RPMI7951 (cell line): ENCODE results near the gene PNMA8C. TPM values are rescaled to one million over a fixed set of nuclear protein-coding genes. Genes with fewer than 3 reads are reported as not detected.
"Not testable (repeated sequence)": the region's sequence is repeated elsewhere in the genome, so short reads cannot be mapped to it uniquely, and the experiment has no call there.

ENCODE experiments used
- DNase-seq: peaks from one replicate; pipeline ENCODE4 v3.0.0-alpha.2; 2012; ENCODE audit warnings: low read depth
- total RNA-seq: library from RNA; depleted of rRNA; stranded (reverse); fragments of >200 nt; shearing (Covaris generic); gene quantifications from 2 replicates; pipeline ENCODE4 v1.2.3, GENCODE V29; 2014

The PNMA8C gene
- total RNA-seq, 1 experiment from 2014 or later, result not detected

DNA sequence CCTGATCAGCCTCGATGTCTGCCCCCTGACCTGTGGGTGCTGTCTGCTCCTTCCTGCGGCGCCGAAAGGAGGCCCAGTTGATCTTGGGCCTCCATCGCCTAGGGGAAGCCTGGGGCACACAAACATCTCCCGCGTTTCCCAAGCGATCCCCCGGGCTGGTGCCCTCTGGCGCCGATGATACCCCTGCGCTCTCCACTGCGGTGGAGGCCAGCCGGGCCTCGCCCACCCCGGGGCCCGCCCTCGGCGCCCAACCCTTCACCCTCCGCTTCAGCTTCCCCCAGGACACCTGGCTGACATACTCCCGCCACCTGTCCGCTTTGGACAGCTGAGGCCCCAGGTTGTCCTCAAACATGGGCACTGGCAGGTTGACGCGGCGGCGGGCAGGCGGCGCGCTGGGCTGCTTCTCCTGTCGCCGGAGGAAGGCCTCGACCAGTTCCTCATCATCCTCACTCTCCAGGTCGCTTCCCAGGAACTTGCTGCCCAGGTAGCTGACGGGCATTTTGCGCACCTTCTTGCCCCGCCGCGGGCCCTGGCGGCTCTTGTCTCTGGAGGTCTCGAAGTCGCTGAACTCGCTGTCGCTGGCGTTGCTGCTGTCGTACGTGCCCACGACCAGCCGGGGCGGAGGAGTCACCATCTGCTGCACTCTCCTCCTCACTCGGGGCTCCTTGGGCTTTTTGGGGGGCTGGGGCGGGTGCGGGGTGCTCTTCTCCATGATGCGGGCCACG is 16.6 kb downstream of the PNMA8C start:
- no peak for DNase-seq

DNA sequence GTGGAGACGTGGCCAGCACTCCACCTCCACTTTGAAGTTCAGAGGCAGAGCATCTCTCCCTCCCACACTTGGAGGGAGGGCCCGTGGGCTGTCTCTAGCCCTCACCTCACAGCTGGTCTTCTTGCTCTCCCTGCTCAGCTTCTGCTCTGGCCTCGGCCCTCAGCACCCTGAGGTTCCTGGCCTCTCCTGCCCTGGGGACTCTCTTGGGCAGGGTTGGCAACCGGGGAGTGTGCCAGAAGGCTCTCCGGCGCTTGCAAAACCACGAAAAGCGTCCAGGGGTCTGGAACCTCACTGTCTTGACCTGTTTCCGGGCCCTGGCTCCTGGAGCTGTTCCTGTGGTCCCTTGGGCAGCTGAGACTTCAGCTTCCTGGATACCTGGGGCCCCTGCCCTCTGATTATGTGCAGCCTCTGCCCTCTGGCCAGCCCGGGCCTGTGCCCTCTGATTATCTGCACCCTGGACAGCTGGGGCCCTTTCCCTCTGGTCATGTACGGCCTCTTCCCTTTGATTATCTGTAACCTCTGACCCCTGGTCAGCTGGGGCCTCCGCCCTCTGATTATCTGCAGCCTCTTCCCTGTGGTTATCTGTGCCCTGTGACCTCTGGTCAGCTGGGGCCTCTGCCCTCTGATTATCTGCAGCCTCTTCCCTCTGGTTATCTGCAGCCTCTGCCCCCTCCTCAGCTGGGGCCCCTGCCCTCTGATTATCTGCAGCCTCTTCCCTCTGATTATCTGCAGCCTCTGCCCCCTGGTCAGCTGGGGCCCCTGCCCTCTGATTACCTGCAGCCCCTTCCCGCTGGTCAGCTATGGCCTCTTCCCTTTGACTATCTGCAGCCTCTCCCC is 17.4 kb downstream of the PNMA8C start:
- DNase-seq, result no peak

DNA sequence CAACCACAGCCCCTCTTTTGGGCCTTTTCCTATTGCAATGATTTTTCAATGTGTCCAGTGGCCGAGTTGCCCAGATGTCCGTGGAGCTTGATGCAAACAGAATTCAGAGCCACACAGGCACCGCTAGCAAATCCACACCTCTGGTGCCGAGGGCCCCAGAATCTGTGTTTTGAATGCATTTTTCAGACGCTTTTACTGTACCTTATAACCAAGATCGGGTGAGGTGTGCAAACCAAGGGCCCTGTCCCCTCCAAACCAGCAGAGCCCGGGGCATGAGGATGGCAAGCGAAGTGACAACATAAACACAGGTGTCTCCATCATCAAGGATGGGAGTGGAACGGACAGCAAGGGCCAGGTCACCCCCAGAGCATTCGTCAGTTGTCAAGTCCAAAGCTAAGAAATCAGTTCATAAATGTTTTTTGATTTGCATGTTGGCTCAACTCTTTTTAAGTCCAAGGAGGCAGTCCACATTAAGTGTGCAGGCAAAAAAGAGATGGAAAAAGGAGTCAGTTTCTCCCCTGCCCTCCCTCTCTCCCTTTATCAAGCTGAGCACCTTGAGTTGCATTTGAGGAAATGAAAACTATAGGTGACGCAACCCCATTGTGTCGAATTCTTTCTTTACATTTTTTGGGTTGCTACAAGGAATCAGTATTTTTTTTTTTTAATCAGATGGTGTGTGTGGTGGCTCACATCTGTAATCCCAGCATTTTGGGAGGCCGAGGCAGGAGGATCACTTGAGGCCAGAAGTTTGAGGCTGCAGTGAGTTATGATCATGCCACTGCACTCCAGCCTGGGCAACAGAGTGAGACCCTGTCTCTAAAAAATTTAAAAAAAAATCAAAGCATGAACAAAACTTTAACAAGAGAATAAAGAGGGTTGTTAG is 18.3 kb downstream of the PNMA8C start:
- no peak for DNase-seq

DNA sequence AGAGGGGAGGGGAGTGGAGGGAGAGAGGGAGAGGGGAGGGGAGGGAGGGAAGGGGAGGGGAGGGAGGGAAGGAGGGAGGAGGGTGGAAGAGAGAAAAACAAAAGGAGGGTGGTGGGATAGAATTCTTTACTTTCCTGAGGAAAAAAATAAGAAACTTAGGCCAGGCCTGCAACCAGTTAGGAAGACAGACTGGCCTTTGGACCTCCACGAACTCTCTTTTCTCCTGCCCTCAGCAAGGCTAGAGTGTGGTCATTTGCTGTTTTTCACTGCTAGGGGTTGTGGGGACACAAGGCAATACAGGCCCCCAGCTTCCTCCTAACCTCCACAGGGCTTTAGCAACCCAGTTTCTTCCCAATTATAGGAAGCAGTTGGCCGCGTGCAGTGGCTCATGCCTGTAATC is 19.5 kb downstream of the PNMA8C start:
- no peak for DNase-seq

DNA sequence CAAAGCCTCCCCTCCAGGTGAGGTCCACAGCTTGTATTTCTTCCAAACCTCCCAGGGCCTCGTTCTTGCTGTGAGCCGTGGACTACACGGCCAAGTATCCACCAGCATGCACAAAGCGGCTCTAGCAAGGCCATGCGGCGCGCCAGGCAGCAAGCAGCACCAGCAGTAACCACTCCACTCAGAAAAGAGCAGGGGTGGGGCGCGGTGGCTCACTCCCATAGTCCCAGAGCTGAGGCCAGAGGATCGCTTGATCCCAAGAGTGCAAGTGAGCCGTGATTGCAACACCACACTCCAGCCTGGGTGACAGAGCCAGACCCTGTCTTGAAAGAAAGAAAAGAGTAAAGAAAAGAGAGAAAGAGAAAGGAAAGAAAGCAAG is 20.1 kb downstream of the PNMA8C start:
- DNase-seq, result no peak

DNA sequence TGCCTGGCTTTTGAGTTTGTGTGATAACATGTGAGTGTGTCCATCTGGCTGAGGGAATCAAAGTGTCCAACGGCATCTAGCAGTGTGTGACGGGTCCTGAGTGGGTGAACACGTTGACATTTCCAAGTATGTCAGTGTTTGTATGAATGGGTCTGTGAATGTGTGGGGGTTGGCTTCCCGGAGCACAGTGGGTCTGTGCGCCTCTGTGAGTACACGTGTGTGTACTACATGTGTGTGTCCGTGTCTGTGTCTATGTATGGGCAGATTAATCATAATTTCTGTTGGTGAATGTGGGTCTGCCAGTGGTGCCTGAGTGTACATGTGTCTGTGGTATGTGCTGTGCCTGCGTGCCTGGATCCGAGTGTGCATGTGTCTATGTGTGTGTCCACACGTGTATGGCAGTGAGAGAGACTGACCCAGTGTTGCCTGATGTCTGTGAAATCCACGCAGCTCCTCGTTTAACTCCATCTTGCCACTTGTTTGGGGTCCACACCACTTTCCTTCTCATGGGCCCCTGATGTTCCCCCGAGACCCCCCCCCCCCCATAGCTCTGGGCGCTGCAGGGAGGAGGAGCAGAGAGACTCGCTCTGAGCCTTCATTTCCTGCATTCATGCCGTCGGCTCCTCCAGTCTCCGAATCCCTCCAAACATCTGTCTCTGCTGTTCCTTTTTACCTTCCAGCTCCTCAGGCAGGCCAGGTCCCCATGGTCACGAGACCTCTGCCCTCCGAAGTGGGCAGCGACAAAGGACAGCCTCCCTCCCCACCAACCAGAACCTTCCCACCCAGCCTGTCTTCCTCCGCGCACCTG is 20.7 kb downstream of the PNMA8C start:
- DNase-seq, result no peak

DNA sequence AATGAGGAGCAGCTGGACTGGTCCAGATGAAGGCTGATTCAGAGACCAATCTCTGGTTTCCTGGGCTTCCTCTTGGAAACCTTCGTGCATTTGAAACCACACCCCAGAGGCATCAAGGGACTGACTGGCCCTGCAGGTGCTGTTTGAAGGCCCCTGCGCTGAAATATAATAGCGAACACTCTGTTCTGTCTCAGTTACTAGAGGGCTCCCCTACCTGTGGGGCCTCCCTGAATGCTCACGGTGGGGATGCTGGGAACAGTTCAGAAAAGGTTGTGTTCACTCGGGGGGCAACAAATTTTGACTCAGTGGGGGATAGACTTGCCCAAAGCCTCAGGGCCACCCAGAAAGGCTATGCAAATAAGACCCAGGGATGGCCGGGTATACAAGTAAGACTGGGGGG is 21.8 kb downstream of the PNMA8C start:
- no peak for DNase-seq

DNA sequence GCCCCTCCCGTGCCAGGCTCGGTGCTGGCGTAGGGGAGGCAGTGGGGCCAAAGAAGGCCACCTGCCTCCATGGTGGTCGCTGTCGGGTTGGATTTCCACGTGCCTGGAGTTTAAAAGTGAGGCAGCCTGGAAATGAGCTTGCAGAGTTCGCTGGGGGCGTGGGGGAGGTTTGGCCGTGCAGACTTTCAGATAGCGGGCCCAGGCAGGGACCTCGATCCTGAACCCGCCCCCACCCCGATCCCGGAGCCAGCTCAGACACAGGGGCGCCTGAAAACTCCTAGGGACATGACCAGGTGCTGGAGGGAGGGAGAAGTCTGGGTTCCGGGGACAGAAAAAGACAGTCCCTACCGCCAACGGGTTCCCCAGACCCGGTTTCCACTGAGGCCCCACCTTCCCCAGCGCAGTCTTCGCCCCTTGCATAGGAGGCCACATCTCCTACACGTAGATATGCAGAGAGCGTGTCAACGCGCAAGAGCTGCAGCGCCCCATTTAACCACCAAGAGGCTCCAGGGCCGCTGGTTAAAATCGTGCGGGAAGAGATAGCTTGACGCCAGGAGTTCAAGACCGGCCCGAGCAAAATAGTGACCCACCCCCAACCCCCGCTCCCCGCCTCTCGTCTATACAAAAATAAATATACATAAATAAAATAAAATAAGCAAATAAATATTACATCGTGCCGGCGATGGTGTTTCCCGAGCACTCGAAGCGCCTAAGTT is 23.8 kb downstream of the PNMA8C start:
- no peak for DNase-seq

DNA sequence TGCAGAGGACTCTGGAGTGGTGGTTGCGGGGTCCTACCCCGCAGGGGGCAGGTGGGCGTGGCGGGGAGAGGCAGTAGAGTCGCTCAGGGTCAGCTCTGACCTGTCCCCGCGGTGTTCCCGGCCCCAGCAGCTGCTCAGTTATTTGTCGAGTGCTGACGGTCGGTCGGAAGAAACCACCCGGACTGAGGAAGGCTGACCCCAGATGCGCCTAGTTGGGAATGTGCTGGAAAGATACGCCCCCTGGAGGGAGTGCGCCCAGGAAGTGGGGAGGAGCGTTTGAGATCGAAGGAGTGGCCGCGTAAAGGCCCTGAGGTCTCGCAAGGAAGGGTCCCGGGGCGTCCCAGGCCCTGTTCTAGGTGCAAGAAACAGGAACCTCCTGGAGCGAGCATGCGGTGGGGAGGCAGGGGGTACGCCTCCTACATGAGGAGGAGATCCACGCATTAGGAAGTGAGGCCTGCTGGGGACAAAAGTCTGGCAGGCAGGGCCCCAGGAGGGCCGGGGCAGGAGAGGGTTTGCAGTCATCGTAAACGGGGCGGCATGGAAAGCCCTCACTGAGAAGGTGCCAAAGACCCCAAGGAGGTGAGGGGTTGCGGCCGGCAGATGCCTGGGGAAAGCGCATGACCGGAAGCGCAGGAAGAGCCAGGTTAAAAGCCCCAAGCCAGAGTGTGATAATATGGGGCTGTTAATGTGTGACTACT is 24.5 kb downstream of the PNMA8C start:
- DNase-seq, result no peak

DNA sequence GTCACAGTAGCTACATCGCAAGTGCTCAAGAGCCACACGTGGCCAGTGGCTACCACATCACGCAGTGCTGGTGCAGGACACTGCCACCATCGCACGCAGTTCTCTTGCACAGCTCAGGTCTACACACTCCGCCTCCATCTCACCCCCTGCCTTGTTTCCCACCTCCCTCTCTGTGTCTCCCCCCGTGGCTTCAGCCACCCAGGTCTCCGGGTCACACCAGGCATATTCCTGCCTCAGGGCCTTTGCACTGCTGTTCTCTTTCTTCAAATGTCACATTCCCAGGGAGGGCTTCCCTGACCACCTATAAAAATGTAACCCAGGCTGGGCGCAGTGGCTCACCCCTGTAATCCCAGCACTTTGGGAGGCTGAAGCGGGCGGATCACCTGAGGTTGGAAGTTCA is 26.0 kb downstream of the PNMA8C start:
- no peak for DNase-seq

DNA sequence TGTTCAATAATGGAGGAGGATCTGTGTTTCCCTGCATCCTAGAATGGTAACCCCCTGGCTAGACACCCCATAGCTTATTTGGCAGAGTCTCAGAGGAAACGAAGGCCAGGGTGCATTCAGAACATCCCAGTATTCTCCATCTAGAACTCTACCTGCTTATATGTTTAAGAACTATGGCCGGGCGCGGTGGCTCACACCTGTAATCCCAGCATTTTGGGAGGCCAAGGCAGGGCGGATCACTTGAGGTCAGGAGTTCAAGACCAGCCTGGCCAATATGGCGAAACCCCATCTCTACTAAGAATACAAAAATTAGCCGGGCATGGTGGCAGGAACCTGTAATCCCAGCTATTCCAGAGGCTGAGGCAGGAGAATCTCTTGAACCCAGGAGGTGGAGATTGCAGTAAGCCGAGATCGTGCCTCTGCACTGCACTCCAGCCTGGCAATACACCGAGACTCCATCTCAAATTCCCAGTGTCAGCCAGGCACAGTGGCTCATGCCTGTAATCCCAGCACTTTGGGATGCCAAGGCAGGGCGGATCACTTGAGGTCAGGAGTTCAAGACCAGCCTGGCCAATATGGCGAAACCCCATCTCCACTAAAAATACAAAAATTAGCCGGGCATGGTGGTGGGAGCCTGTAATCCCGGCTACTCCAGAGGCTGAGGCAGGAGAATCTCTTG is 30.8 kb downstream of the PNMA8C start:
- not testable (repeated sequence) for DNase-seq

DNA sequence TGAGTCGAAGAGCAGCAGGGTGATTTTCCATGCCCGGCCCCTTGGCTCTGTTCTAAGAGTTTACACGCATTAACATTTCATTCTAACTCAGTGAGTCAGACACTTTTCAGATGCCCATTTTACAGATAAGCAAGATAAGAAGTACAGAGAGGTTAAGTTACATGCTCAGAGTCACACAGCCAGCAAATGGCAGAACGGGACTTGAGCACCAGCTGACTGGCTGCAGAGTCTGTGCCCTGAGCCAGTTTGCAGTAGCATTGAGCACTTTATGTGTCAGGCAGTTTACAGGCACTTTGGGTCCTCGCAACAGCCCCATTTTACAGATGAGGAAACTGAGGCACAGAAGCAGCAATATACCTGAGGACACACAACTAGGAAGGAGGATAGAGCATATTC is 34.3 kb downstream of the PNMA8C start:
- DNase-seq, result peak; percentile 23

DNA sequence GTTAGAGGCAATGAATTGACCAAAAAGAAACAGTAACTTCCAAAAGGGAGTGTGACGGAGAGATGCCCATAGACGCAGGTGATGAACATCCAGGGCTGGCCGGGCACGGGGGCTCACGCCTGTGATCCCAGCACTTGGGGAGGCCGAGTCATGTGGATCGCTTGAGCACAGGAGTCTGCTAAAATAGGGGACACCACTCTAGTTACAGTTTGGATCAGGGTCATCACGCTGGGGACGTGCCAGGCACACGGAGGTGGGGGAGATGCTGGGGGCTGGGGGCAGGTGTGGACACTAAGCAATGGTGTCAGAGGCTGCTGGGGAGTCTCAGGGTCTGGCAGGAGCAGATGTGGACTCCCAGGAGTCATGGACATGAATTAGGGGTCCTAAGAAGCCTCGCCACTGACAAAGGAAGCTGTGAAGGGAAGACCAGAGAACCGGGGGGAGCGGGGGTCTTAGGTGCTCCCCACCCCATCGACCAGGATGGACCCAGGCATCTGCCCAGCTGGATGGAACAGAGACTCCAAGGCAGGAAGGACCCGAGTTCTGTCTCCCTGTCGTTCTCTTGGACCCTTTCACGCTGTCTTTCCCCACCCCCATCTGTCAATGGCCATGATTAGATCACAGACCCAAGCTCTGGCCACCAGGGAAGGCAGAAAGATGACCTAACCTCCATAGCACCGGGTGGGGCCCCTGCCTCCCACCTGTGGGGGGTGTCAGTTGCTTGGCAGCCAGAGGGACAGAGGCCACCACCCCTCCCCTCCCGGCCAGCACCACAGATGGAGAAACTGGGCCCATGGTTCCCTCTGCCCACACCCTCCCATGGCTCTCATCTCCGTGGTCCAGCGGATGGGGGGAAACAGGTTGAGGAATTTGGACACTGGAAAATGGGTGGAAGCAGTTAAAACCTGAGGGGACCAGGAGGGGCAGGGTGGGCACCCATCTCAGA is 35.0 kb downstream of the PNMA8C start:
- no peak for DNase-seq

DNA sequence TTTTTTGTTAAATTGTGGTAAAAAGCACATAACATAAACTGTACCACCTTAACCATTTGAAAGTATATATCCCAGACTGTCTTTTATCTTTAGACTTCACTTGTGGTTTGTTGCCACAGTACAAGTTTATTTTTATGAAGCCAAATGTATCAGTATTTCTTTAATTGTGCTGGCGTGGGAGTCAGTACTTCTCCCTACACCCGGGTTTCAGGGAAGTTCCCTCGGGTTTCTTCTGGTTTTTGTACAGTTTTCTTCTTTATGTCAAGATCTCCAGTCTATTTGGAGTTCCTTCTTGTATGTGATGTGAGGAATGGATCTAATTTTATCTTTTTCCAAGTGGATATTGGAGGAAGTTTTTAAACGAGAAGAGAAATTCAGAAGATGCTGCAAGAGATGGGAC is 35.9 kb downstream of the PNMA8C start:
- DNase-seq, result no peak

DNA sequence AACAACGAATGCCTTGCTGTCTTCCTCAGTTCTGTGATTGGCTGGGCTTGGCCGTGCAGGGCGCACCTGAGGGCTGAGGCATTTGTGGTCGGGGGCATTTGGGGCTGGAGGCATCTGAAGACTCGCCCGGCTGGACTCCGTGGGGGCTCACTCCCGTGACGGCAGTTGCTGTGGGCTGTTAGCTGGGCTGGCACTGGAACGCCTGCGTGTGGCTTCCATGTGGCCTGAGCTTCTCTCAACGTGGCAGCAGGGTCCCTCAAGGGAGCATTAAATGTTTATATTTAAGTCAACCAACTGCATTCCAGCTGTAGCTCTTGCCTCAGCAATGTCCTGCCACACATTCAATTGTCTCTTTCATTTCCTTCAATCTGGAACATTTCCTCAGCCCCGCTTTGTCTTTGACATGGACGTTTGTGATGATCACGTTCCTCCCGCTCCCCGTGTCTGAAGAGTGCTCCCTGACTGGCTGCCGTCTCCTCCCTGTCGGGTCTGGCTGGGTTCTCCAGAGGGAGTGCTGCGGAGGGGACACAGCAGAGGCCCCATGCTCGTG is 36.4 kb downstream of the PNMA8C start:
- DNase-seq, result no peak

DNA sequence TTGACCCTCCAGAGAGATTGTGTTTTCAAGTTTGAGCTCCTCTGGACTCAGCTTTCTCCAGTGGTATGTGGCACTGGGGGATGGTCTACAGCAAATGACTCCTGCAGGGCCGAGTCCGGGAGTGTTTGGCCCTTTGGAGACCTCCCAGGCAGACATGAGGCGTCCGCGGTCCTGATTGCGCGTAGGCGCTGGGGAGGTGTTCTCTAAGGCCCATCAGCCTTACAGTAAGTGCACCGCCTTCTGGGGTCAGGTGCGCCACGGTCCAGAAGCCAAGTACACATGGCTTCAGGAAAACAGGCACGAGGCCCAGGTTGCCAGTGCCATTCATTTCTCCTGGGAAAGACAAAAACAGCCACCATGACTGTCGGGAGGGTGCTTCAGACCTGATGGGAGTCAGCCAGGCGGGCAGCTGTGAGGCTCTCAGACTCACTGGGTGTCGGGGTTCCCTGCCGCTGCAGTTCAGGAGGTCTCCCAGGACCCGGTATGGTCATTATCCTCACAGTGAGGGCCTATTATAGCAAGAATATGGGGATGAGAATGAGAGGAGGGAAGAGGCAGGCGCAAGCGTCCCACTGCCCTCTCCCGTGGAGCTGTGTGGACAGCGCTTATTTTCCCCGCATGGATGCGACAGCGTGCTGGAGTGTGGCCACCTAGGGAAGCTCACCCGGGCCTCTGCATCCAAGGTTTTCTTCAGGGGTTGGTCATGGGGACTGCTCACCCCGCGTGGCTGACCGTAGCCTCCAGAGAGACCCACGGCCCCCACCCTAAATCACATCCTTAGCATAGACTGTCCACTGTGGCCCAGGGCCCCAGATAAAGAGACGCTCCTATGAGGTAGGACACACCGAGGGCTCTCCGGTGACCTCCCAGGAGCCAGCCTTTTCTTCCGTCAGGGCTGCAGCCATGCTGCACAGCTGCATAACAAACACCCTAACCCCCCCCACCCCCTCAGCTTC is 37.2 kb downstream of the PNMA8C start:
- DNase-seq, result no peak

DNA sequence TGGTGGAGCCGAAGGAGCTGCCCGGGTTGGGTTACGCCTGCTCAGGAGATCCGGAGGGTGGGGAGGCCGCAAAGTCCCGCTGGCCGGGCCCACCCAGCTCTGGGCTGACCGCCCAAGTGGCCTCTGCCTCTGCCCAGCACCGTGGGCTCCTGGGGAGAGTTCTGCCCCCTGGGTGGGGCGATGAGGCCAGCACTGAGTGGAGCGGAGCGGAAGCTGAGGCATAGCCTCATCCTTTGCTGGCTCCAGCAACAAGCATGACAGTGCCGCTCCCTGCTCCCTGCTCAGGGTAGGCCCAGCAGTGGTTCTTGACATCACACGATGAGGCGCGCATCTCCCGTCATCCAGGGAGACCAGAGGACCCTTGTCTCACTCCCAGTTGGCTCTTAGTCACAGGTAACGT is 37.9 kb downstream of the PNMA8C start:
- no peak for DNase-seq
